Measurements from ENCODE around the gene DNAH17.
"Not testable (repeated sequence)": the region's sequence is repeated elsewhere in the genome, so short reads cannot be mapped to it uniquely, and the experiment has no call there.

The DNAH17 gene

DNA sequence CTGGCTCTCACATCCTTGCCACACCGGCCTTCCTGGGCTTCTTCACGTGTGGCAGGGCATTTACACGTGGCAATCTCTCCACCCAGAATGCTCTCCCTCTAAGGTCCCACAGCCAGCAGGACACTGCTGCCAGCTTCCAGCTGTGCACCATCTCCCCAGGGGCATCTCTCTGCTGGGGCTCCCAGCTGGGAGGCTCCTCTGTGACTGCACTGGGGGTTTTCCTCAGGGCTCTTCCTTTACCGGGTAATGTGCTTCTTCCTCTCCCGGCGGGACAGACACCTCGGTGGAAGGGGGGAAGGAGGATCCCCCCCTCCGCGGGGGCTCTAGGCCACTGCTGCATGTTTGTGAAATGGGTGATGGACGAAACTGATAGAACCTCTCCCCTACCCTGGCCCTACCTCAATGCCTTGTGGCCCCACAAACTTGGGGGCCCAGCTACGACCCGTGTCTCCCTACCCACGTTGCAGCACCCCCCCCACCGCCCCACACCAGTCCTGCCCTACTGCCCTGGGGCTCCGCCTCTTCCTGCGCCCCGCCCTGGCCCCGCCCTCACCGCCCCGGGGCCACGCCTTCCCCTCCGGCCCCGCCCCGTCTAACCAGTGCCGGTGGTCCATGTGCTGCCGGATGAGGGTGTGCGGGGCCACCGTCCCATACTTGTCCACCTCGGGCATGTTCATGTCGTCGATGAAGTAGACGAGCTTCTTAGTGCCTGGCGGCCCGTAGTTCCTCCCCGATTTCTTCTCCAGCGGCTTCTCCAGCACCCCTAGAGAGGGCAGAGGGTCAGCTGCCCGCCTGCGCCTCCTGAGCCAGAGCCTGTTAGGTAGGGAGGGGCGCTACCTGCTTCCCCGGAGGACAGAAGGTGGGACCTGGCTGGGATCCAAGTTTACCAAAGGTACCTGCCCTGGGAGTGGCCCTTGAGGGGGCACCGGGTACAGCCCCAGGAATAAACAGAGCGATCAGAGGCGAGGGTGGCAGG, 92.6 kb downstream of the DNAH17 start:
- peak in 21 of 56 donors; percentile 9 to 73 (median 32) for DNase-seq

DNA sequence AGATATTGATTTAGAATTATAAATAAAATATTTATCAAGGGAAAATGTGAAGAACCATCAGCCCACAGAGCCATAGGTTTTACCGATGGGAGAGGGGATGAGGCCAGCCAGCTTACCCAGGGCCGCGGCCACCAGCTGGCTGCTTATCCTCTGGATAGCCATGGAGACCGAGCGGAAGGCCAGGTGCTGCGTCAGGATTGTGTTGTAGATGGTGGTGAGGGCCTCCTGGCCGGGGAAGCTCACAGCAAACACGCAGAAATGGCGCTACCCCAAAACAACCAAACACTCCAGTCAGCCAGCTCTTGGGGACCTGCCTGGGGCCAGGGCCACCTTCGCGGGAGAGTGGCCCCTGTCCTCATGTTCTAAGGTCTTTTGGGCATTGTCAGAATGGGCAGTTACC, 97.8 kb downstream of the DNAH17 start:
- DNase-seq = no peak

DNA sequence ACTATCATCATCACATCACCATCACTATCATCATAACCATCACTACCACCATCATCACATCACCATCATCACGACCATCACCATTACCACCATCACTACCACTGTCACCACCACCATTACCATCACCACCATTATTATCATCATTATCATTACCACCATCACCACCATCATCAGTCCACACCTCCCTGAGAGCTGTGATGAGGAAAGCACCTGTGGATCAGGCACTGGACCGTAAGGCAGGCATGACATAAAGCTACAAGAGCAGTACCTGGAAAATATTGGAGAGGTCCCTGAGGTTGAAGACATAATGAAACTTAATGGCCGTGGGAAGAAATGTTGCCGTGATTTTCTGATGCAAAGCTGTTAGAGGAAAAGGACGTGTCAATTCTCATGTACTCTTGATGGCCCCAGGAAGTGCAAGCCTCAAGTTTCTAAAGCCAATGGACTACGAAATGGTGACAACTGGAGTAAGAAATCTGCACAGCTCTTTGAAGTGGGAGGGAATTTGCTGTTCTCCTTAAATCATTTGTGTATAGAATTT, 98.4 kb downstream of the DNAH17 start:
- DNase-seq = no peak

DNA sequence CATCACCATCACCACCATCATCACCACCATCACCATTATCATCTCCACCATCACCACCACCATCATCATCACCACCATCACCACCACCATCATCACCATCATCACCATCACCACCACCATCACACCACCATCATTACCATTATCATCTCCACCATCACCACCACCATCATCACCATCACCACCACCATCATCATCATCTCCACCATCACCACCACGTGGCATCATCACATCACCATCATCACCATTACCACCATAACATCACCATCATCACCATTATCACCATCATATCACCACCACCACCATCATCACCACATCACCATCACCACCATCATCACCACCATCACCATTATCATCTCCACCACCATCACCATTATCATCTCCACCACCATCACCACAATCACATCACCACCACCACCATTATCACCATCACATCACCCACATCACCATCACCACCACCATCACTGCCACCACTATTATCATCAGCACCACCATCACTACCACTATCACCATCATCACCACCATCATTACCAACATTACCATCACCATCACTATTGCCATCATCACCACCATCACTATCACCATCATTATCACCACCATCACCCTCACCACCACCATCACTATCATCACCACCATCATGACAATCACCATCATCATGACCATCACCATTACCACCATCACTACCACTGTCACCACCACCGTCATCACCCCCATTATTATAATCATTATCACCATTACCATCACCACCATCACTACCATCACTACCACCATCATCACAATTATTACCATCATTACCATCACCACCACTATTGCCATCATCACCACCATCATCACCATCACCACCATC, 99.1 kb downstream of the DNAH17 start:
- no peak for DNase-seq

DNA sequence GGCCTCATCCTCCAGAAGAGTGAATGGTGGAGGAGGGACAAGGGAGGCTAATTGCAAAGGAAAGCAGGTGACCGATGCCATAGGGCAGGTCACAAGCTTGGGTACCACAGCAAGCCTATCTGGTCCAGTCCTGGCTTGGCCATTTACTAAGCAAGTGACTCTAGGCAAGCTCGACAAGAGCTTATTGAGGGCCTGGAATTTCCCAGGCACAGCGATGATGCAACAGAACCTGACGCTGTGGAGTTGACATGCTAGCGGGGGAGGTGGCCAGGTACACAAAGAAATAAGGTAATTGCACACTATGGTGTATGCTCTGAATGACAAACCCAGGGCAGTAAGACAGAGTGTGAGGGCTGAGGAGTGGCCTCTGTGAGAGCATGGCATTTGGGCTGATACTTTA, 100.2 kb downstream of the DNAH17 start:
- no peak for DNase-seq

DNA sequence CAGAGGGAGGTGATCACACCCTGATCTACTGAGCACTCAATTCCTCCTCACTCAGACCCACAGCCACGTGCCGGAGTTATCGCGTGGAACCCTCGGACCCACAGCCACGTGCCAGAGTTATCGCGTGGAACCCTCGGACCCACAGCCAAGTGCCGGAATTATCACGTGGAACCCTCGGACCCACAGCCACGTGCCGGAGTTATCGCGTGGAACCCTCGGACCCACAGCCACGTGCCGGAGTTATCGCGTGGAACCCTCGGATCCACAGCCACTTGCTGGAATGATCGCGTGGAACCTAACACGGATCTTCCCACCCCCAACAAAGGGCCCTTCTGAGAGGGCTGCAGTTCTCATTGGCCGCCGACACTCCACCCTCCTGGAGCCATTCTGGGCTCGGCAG, 101.0 kb downstream of the DNAH17 start:
- no peak for DNase-seq

DNA sequence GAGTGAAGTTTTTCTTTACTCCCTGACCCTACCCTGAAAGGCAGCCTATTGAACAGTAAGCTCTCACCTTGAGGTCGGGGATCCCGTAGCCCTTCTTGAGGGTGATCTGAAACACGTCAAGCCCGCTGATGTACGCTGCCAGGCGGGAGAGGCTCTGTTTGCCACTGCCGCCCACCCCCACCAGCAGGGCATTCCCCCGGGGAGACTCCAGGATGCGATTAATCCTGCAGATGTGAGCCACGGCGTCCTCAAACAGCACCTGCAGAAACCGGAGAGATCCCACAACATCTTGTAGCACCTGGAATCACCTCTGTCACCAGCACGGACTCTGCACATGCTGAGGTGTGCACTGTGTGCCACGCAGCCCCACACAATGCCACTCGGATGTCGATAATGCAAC, 102.0 kb downstream of the DNAH17 start:
- DNase-seq = no peak

DNA sequence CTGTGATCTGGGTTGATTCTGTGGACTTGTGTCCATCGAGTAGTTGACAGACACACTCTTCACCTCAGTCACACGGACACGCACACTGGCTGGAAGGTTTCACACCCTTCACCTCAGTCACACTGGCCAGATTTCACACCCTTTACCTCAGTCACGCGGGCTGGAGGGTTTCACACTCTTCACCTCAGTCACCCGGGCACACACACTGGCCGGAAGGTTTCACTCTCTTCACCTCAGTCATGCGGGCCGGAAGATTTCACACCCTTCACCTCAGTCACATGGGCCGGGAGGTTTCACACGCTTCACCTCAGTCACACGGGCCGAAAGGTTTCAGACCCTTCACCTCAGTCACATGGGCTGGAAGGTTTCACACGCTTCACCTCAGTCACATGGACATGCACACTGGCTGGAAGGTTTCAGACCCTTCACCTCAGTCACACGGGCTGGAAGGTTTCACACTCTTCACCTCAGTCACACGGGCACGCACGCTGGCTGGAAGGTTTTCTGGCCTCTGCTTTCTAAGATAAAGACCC, 102.5 kb downstream of the DNAH17 start:
- DNase-seq = no peak

DNA sequence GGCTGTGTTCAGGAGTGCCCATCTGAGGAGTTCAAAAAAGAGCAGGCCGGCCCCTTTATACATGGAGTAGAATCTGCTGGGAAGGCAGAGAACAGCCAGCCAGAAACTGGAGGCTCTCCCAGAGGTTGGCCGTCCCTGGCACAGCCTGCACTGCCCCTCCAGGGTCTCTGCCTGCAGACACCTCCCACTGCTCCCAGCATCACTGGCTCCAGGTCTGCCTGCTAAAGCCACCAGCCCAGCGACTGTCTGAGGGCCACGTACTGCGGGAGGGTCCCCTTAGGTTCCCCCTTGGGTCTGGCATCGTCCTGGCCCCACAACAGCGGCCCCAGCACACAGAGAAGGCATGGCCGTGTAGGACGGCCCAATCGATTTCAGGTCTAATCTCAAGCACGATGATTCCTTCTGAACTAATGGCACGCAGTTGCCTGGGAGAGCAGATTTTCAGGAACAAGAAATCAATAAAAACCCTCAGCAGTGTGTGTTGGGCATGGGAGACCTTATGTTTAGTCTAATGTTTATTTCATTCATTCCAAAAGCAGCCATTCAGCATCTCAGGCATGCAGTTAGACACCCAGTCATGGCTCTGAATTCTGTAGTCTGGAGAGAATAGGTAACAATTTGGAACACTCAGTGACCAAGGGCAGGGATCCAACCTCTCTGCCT, 103.1 kb downstream of the DNAH17 start:
- no peak for DNase-seq

DNA sequence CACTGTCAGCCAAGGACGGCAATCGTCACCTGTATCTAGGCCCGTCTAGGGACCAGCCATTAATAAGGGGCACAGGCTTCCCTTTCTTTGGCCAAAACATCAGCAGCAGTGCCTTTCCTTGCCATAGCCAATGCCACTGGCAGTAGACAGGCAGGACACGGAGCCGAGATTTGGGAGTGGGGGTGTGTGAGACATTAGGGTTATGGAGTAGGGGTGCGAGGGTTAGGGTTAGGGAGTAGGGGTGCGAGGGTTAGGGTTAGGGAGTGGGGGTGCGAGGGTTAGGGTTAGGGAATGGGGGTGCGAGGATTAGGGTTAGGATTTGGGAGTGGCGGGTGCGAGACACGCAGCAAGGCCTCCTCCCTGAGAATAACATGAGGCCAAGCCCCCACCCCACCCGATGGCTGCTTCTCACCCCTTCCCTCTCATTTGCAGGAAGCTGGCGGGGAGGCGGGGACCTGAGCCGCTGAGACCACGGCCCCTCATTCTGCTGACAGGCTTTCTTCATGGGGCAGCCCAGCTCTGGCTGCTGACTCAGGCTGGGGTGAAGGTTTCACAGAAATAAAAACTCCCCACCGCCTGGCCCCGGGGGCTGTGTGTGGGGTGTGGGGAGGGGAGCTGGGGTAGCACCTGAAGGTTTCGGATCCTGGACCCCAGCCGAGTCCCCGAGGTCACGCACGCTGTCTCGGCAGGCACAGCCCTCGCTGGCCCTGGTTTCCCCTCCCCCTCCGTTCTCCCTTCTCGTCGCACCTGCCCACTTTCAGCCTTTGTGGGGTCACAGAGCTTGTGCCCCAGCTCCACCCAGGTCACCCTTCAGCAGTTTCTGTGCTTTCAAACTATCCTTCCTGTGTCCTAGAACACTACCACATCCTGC, 104.9 kb downstream of the DNAH17 start:
- DNase-seq = no peak

DNA sequence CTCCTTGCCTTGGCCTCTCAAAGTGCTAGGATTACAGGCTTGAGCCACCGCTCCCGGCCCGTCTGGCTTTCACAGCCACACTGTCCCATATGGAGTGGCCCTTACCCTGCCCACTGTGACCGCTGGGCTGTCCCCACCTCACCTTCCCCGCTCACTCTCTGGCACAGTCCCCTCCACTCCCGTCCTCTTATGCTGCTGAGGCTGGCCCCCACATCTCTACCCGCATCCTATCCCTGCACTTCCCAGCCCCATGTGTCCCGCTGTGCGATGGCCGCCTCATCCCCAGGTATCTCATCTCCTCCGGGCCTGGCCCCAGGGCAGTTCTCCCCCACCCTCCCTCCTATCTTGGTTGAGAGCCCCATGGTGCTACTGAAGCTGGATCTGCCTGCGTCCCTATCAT, 105.6 kb downstream of the DNAH17 start:
- DNase-seq = no peak

DNA sequence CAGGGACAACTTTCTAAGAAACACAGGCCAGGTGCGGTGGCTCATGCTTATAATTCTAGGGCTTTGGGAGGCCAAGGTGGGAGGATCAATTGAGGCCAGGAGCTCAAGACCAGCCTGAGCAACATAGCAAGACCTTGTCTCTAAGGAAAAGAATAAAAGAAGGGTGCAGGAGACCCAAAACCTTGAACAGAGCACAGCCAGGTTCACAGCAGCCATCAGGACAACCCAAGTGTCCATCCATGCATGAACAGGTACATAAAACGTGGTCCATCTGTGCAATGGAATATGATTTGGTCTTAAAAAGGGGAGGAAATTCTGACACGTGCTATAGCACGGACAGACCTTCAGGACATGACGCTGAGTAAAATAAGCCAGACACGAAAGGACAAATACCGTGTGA, 107.8 kb downstream of the DNAH17 start:
- no peak for DNase-seq

DNA sequence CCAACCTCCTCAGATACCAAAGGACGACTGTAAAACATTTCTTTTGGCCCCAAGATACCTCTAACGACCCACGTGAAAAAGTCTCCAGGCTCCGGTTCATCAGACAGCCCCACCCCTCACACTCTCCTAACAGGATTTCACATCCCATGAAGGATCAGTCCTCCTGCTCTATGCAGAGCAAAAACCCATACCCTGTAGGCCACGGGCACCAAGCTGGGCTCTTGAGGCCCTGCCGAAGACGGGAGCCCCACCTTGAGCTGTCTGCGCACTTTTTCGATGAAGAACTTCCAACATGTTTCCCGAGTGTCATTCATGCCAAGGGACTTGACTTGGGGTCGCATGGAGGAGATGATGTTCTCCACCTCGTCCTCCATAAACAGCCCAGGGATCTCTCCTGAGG, 108.8 kb downstream of the DNAH17 start:
- no peak for DNase-seq

DNA sequence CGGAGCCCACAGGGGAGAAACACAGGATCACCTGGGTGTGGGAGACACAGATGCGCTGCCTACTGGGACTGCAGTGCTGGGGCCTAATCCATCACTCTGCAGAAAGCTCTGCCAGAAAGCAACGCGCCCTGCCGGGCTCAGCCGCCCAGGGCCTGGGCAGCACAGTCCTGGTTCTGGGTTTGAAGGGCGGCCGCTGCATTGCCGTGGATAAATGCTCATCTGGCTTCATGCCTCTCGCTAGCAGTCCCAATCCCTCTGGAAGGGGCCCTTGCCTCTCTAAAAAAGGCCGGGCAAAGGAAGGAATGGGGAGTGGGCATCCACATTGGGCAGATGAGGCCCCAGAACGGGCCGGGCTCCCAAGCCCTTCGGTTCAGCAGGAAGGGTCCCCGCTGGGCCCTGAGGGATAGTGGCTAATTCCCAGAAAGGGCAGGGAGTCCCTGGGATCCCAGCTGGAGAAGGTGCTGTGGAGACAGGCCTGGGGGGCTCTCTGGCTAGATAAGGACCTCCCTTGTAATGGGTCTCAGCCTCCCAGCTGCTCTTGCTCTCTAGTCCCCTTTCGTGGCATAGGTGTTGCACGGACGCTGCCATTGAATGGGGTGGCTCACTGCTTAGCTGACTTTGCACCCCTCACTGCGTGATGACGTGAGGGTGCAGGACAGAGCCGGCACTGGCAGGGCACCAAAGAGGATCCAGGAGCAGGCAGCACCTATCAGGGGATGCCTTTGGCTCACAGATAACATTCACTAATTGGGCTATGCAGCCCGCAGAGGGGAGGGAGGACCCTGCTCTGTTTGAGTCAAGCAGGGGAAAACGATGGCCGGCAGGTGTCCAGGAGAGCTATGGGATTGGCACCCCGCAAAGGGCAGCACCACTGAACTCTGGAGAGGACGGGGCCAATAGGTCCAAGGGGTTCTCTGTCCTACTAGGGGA, 110.1 kb downstream of the DNAH17 start:
- no peak for DNase-seq

DNA sequence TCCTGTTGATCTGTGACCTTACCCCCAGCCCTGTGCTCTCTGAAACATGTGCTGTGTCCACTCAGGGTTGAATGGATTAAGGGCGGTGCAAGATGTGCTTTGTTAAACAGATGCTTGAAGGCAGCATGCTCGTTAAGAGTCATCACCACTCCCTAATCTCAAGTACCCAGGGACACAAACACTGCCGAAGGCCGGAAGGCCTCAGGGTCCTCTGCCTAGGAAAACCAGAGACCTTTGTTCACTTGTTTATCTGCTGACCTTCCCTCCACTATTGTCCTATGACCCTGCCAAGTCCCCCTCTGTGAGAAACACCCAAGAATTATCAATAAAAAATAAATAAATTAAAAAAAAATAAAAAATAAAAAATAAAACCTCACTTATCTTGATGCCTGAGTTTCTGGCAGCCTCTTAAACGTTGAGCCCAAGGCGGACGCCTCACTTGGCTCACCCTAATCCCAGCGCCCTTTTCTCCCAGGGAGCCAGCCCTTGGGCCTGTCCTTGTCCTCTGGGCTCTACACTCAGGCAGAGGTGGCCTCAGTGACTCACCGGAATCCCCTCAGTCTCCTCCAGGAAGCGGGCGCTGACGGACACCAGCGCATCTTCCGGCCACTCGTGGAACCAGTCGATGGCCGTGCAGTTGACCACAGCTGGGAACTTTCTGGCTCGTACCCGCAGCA, 110.9 kb downstream of the DNAH17 start:
- DNase-seq = not testable (repeated sequence)

DNA sequence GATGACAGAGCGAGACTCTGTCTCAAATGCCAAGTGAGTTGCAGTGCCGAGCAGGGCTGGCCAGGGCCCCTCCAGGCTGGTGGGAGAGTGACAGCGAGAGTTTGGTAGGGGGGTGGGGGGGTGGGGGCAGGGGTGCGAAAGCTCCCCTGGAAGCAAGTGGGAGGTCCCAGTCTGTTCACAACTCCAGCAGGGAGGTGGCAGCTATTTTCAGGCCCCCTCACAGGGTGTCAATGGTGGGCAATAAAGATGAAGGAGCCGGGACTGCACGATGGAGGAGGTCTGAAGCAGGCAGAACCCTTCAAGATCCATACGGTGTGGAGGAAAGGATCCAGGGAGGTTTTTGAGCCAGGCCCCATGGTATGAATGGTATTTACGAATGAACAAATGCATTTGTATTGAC, 115.0 kb downstream of the DNAH17 start:
- DNase-seq = no peak

DNA sequence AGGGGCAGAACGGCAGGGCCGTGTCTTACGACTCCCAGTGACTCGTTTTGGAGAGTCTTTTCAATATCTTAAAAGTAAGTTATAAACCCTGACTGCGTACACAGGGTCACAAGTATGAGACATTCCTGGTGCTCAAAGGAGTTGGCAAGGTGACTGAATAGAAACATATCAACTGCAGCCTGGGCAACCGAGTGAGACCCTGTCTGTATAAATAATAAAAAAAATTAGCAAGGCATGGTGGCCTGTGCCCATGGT, 115.5 kb downstream of the DNAH17 start:
- DNase-seq = no peak

DNA sequence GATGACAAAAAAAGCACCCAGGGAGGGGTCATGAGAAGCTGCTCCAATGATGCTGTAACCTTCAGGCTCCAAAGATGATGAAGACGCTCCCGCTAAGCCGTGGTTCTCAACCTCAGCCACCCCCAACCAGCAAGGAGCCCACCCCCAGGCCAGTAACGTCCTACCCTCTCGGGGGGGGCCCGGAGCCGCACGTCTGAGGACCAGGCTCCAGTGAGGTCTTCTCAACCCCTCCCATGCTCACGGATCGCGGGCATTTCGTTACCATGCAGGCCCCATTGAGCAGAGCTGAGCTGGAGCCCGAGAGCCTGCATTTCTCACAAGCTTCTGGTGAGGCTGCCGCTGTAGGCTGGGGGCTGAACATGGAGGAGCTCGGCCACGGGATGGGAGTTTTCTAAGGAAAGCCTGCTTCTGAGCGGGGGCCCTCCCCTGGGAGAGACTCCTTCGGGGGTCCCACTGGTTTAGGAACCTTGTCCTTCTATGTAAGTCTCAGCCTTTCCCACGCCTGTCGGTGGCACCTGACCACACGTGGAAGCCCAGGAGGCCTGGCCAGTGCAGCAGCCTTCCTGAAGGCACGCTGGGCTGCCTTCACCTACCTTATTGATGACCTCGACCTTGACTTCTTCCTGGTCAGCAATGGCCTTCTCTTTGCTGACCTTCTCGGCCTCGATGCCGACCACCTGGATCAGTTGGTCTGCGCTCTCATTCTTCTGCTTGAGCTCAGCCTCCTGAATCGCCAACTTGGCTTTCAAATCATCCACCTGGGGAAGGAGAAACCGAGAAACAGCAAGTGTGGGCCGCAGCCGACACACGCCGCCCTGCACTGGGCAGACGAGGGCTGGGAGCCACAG, 116.0 kb downstream of the DNAH17 start:
- DNase-seq = no peak

Data from amygdala (tissue), 56 donors.